ENCODE data around the gene PHACTR2.

DNA sequence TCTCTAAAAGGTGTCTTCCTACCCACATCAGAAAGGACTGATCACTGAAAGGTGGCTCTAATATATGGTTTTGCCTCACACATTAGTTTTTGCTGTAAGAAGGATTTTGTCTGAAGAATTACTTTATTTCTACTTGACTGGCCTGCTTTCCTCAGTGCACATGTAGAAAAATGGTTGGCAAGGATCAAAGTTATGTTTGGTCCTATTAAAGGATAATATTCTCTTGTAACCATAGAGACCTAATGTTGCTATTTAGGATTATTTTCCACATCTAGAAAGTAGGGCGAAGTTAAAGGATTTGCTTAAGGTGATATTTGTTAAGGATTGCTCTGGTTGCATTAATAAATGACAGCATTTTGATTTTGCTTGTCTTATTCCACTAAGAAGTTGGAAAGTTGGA, 40.7 kb downstream of the PHACTR2 start:
- TF ChIP-seq, protein P1, sequence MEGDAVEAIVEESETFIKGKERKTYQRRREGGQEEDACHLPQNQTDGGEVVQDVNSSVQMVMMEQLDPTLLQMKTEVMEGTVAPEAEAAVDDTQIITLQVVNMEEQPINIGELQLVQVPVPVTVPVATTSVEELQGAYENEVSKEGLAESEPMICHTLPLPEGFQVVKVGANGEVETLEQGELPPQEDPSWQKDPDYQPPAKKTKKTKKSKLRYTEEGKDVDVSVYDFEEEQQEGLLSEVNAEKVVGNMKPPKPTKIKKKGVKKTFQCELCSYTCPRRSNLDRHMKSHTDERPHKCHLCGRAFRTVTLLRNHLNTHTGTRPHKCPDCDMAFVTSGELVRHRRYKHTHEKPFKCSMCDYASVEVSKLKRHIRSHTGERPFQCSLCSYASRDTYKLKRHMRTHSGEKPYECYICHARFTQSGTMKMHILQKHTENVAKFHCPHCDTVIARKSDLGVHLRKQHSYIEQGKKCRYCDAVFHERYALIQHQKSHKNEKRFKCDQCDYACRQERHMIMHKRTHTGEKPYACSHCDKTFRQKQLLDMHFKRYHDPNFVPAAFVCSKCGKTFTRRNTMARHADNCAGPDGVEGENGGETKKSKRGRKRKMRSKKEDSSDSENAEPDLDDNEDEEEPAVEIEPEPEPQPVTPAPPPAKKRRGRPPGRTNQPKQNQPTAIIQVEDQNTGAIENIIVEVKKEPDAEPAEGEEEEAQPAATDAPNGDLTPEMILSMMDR (IDR thresholded peaks at IDR 0.05; ENCODE audit: insufficient read depth, low read depth, low read length) = no peak
- TF ChIP-seq EZH2 (IDR thresholded peaks at IDR 0.05; ENCODE audit: insufficient read depth, low read length) = no peak

Data from astrocyte (in vitro differentiated cells and primary cell).